ENCODE measurements around the gene HMBS.
A peak's percentile ranks its signal among the peaks of the same experiment; 100 is the strongest.

The HMBS gene

GRCh38 chr11:119084663-119085436, at the start of gene HMBS (continued):
- TF ChIP-seq PRDM6 (tag by site-specific recombination; IDR thresholded peaks at IDR 0.05) (no peak), ZNF350 (tag by site-specific recombination; IDR thresholded peaks at IDR 0.05) (no peak), ZNF449 (tag by site-specific recombination; IDR thresholded peaks at IDR 0.05) (no peak), ZSCAN4 (tag by site-specific recombination; IDR thresholded peaks at IDR 0.05) (0 out of 2 replicates have a peak, but pooled peaks have one; percentile 11), ZNF473 (tag by site-specific recombination; IDR thresholded peaks at IDR 0.05) (no peak), ZNF146 (tag by site-specific recombination; IDR thresholded peaks at IDR 0.05) (no peak), ZNF513 (tag by site-specific recombination; IDR thresholded peaks at IDR 0.05) (no peak), ZNF302 (tag by site-specific recombination; IDR thresholded peaks at IDR 0.05; ENCODE audit: low read depth) (no peak), ZNF155 (tag by site-specific recombination; IDR thresholded peaks at IDR 0.05) (no peak), ZNF280C (tag by site-specific recombination; IDR thresholded peaks at IDR 0.05) (no peak), ZNF621 (tag by site-specific recombination; IDR thresholded peaks at IDR 0.05) (no peak), ZNF26 (tag by site-specific recombination; IDR thresholded peaks at IDR 0.05) (no peak), ZNF211 (tag by site-specific recombination; IDR thresholded peaks at IDR 0.05; ENCODE audit: low read depth) (no peak), ZNF560 (tag by site-specific recombination; IDR thresholded peaks at IDR 0.05; ENCODE audit: borderline replicate concordance) (no peak), ZNF112 (tag by site-specific recombination; IDR thresholded peaks at IDR 0.05) (no peak), ZNF530 (tag by site-specific recombination; IDR thresholded peaks at IDR 0.05; ENCODE audit: low read depth) (no peak), ZFP3 (tag by site-specific recombination; IDR thresholded peaks at IDR 0.05; ENCODE audit: low read depth) (no peak), ZNF433 (tag by site-specific recombination; IDR thresholded peaks at IDR 0.05; ENCODE audit: low read depth) (no peak), ZSCAN16 (tag by site-specific recombination; IDR thresholded peaks at IDR 0.05) (no peak), KLF7 (tag by site-specific recombination; IDR thresholded peaks at IDR 0.05; ENCODE audit: borderline replicate concordance) (no peak), AEBP2 (tag by site-specific recombination; IDR thresholded peaks at IDR 0.05; ENCODE audit: borderline replicate concordance) (no peak), RBAK (tag by site-specific recombination; IDR thresholded peaks at IDR 0.05) (no peak), ZNF830 (tag by site-specific recombination; IDR thresholded peaks at IDR 0.05; ENCODE audit: low read depth) (no peak), ZNF701 (tag by site-specific recombination; IDR thresholded peaks at IDR 0.05) (no peak)

Data from HEK293 (cell line).